Measurements from ENCODE around the gene LRRC40.
"Not testable (repeated sequence)": the region's sequence is repeated elsewhere in the genome, so short reads cannot be mapped to it uniquely, and the experiment has no call there.

LRRC40 gene

GRCh38 chr1:70205434-70206118 lies at the start of gene LRRC40:
TSS of gene LRRC40 (minus strand) at chr1:70205579. CDS start at chr1:70205540, 39 bp downstream.
- peak; percentile 54 for DNase-seq (ENCODE audit: low spot score)

GRCh38 chr1:70248729-70249128 lies 43.4 kb upstream of the LRRC40 start:
- DNase-seq (ENCODE audit: low spot score): no peak

GRCh38 chr1:70247768-70248167 lies 42.4 kb upstream of the LRRC40 start:
- DNase-seq (ENCODE audit: low spot score): no peak

GRCh38 chr1:70247122-70247521 lies 41.7 kb upstream of the LRRC40 start:
- no peak for DNase-seq (ENCODE audit: low spot score)

GRCh38 chr1:70239940-70240339 lies 34.6 kb upstream of the LRRC40 start:
- no peak for DNase-seq (ENCODE audit: low spot score)

GRCh38 chr1:70234733-70235132 lies 29.4 kb upstream of the LRRC40 start:
- no peak for DNase-seq (ENCODE audit: low spot score)

- no peak for DNase-seq (ENCODE audit: low spot score)
These were observed 26.1 kb upstream of the LRRC40 start for GRCh38 chr1:70231475-70231874.

- DNase-seq (ENCODE audit: low spot score): no peak
These were observed 23.3 kb upstream of the LRRC40 start for GRCh38 chr1:70228670-70229069.

- no peak for DNase-seq (ENCODE audit: low spot score)
These were observed 22.1 kb upstream of the LRRC40 start for GRCh38 chr1:70227439-70227838.

- no peak for DNase-seq (ENCODE audit: low spot score)
These were observed 19.6 kb upstream of the LRRC40 start for GRCh38 chr1:70224954-70225353.

- no peak for DNase-seq (ENCODE audit: low spot score)
These were observed 17.4 kb upstream of the LRRC40 start for GRCh38 chr1:70222716-70223235.

GRCh38 chr1:70221238-70222121 lies 16.1 kb upstream of the LRRC40 start, which contains the start of gene SRSF11:
TSS of gene SRSF11 (plus strand) at chr1:70221380. CDS start at chr1:70221637, 257 bp downstream.
- peak; percentile 65 for DNase-seq (ENCODE audit: low spot score)

- DNase-seq (ENCODE audit: low spot score): no peak
These were observed 15.3 kb upstream of the LRRC40 start for GRCh38 chr1:70220517-70221237.

- no peak for DNase-seq (ENCODE audit: low spot score)
These were observed 14.6 kb upstream of the LRRC40 start for GRCh38 chr1:70220015-70220414.

GRCh38 chr1:70211541-70211940 lies 6.2 kb upstream of the LRRC40 start:
- DNase-seq (ENCODE audit: low spot score): no peak

- no peak for DNase-seq (ENCODE audit: low spot score)
These were observed 5.4 kb upstream of the LRRC40 start for GRCh38 chr1:70210820-70211219.

GRCh38 chr1:70208292-70208691 lies 2.9 kb upstream of the LRRC40 start:
- DNase-seq (ENCODE audit: low spot score): no peak

- DNase-seq (ENCODE audit: low spot score): no peak
These were observed 2.1 kb upstream of the LRRC40 start for GRCh38 chr1:70207492-70207891.

- DNase-seq (ENCODE audit: low spot score): not testable (repeated sequence)
These were observed 1.5 kb upstream of the LRRC40 start for GRCh38 chr1:70206833-70207232.

GRCh38 chr1:70205071-70205433 lies 327 bp downstream of the LRRC40 start:
- DNase-seq (ENCODE audit: low spot score): no peak

- DNase-seq (ENCODE audit: low spot score): no peak
These were observed 779 bp downstream of the LRRC40 start for GRCh38 chr1:70204600-70204999.

- DNase-seq (ENCODE audit: low spot score): no peak
These were observed 1.2 kb downstream of the LRRC40 start for GRCh38 chr1:70204139-70204538.
